Neural cell (in vitro differentiated cells): ENCODE data around the gene MYH7B.

Experiments used
- EP300 ChIP-seq: fragments of 450-650 bp; conservative IDR thresholded peaks from 2 replicates; pipeline ENCODE4 v1.6.1; 2014; ENCODE audit warnings: antibody characterized with exemption, mild to moderate bottlenecking, moderate library complexity; ENCODE audit not compliant: poor library complexity, severe bottlenecking
- POLR2AphosphoS5 ChIP-seq: IDR thresholded peaks from 2 replicates; pipeline ENCODE4 v1.6.1; 2012
- RAD21 ChIP-seq: fragments of 450-650 bp; conservative IDR thresholded peaks from 2 replicates; pipeline ENCODE4 v1.6.1; 2014; ENCODE audit warnings: antibody characterized with exemption, mild to moderate bottlenecking, moderate library complexity
- TAF1 ChIP-seq: IDR thresholded peaks from 2 replicates; pipeline ENCODE4 v1.6.1; 2012; ENCODE audit warnings: low read depth
- TF ChIP-seq, protein P1 (sequence below): fragments of 450-650 bp; IDR thresholded peaks from 2 replicates; pipeline ENCODE4 v1.5.1; 2014; ENCODE audit warnings: antibody characterized with exemption, mild to moderate bottlenecking, moderate library complexity; ENCODE audit not compliant: poor library complexity, severe bottlenecking
- TF ChIP-seq, protein P2 (sequence below): IDR thresholded peaks from 2 replicates; pipeline ENCODE4 v1.6.1; 2012; ENCODE audit warnings: borderline replicate concordance

DNA sequence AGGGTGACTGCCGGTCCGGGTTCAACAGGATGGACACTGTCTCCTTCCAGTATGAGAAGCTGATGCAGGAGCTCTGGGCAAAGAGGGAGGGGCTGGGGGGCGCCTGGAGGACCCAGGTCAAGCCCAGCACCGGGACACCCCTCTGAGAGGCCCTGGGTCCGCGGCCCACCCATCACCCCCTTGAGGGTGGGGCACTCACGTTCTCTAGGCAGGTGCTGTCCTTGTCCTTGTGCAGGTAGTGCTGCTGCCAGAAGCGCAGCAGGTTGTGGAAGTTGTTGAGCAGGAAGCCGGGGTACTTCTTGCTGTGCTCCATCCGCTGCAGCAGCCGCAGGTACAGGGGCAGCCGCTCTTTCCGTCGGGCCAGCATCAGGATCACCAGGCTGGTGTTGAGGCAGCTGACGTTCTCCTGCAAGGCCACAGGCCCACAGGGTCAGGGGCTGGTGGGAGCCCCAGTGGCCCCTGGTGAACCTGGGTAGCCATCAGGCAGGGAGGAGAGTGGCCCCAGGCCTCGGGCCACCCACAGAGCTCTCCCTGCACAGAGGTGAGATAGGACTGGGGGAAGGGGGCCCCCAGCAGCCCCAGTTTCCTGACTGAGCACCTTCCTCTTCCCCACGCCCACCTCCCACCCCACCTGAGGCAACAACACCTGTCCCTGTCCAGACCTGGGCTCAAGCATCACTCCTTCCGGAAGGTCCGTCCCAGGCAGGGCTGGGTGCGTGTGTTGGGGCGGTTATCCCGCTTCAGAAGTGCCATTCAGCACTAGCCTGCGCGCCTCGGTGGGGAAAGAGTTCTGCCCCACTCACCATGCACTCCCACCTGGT lies 47.8 kb downstream of the MYH7B start:
- TF ChIP-seq TAF1, result no peak
- TF ChIP-seq, protein P1, sequence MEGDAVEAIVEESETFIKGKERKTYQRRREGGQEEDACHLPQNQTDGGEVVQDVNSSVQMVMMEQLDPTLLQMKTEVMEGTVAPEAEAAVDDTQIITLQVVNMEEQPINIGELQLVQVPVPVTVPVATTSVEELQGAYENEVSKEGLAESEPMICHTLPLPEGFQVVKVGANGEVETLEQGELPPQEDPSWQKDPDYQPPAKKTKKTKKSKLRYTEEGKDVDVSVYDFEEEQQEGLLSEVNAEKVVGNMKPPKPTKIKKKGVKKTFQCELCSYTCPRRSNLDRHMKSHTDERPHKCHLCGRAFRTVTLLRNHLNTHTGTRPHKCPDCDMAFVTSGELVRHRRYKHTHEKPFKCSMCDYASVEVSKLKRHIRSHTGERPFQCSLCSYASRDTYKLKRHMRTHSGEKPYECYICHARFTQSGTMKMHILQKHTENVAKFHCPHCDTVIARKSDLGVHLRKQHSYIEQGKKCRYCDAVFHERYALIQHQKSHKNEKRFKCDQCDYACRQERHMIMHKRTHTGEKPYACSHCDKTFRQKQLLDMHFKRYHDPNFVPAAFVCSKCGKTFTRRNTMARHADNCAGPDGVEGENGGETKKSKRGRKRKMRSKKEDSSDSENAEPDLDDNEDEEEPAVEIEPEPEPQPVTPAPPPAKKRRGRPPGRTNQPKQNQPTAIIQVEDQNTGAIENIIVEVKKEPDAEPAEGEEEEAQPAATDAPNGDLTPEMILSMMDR, result no peak
- no peak for TF ChIP-seq POLR2AphosphoS5
- TF ChIP-seq EP300, result no peak
- no peak for TF ChIP-seq RAD21
- TF ChIP-seq, protein P2, sequence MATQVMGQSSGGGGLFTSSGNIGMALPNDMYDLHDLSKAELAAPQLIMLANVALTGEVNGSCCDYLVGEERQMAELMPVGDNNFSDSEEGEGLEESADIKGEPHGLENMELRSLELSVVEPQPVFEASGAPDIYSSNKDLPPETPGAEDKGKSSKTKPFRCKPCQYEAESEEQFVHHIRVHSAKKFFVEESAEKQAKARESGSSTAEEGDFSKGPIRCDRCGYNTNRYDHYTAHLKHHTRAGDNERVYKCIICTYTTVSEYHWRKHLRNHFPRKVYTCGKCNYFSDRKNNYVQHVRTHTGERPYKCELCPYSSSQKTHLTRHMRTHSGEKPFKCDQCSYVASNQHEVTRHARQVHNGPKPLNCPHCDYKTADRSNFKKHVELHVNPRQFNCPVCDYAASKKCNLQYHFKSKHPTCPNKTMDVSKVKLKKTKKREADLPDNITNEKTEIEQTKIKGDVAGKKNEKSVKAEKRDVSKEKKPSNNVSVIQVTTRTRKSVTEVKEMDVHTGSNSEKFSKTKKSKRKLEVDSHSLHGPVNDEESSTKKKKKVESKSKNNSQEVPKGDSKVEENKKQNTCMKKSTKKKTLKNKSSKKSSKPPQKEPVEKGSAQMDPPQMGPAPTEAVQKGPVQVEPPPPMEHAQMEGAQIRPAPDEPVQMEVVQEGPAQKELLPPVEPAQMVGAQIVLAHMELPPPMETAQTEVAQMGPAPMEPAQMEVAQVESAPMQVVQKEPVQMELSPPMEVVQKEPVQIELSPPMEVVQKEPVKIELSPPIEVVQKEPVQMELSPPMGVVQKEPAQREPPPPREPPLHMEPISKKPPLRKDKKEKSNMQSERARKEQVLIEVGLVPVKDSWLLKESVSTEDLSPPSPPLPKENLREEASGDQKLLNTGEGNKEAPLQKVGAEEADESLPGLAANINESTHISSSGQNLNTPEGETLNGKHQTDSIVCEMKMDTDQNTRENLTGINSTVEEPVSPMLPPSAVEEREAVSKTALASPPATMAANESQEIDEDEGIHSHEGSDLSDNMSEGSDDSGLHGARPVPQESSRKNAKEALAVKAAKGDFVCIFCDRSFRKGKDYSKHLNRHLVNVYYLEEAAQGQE, result no peak
